Measurements from ENCODE around the gene RIGI. TPM values are rescaled to one million over a fixed set of nuclear protein-coding genes. Genes with fewer than 3 reads are reported as not detected.
A peak's percentile ranks its signal among the peaks of the same experiment; 100 is the strongest.

Gene RIGI
- total and polyA plus RNA-seq, 2 of the 4 experiments (the other 2 are of a cell fraction): 4.8 to 13.6 TPM

GRCh38 chr9:32526707-32527048 is 682 bp upstream of the RIGI start:
- no TSS peak for BruUV-seq (replicated peaks)
- Histone ChIP-seq H4K8ac (ENCODE audit: low read depth in 2 of 2, low read length in 2 of 2) (peak overlapping the region in 1 of 2 experiments; percentile 62; a peak in 2 of 4 replicates), H2BK15ac (ENCODE audit: low read depth, low read length) (no peak overlapping the region), H3K4me3 (ENCODE audit: insufficient read depth, low read depth, low read length) (peak overlapping the region; percentile 86), H2BK20ac (ENCODE audit: low read depth, low read length) (no peak overlapping the region; the same call in 1 of the 2 replicates), H3K4ac (ENCODE audit: low read depth, low read length) (no peak overlapping the region), H3K14ac (replicated peaks; ENCODE audit: low read depth, low read length) (no peak overlapping the region), H2BK5ac (ENCODE audit: low read depth, low read length, poor library complexity, severe bottlenecking) (peak overlapping the region; percentile 90), H4K91ac (ENCODE audit: insufficient read depth, low read depth, low read length) (no peak overlapping the region; the same call in 1 of the 2 replicates), H4K5ac (ENCODE audit: low read depth, low read length) (peak overlapping the region; percentile 66; the same call in 1 of the 2 replicates), H3K4me2 (ENCODE audit: low read depth, low read length) (peak overlapping the region; percentile 81), H2BK120ac (ENCODE audit: low read depth, low read length) (peak overlapping the region; percentile 86; the same call in 1 of the 2 replicates), H2AK9ac (replicated peaks; ENCODE audit: low read depth, low read length, poor library complexity) (no peak overlapping the region), H3K79me1 (ENCODE audit: low read depth in 1 of 2, low read length in 2 of 2) (peaks cover 27% of the 10 kb centered on the region in 2 experiments; a peak in 3 of 4 replicates), H3K9me3 (ENCODE audit: control insufficient read depth, insufficient read depth, low read length) (no peaks in the 10 kb centered on the region), H3K9ac (ENCODE audit: low read depth, low read length) (peak overlapping the region; percentile 78), H3K4me1 (ENCODE audit: control insufficient read depth, insufficient read depth, low read length) (peaks cover 3% of the 10 kb centered on the region), H3K56ac (ENCODE audit: extremely low read depth, insufficient read depth, low read length) (peak overlapping the region; percentile 78; the same call in 1 of the 2 replicates), H3K18ac (ENCODE audit: low read depth, low read length) (peak overlapping the region; percentile 81), H3K23ac (ENCODE audit: low read depth, low read length) (no peak overlapping the region), H2AFZ (replicated peaks; ENCODE audit: low read length, poor library complexity) (no peak overlapping the region), H4K20me1 (ENCODE audit: insufficient read depth, low read length) (no peaks in the 10 kb centered on the region), H3K27me3 (ENCODE audit: control insufficient read depth, insufficient read depth, low read length) (no peaks in the 10 kb centered on the region), H2AK5ac (ENCODE audit: low read depth, low read length) (no peak overlapping the region), H3K27ac (ENCODE audit: insufficient read depth, low read length) (peak overlapping the region; percentile 81; the same call in 1 of the 2 replicates), H3K36me3 (ENCODE audit: control insufficient read depth, insufficient read depth, low read length) (no peaks in the 10 kb centered on the region), H3K9me1 (ENCODE audit: insufficient read depth, low read length) (no peaks in the 10 kb centered on the region)
- TF ChIP-seq RCOR1 (IDR thresholded peaks at IDR 0.05; ENCODE audit: insufficient replicate concordance, low read length): no peak
- TF ChIP-seq BHLHE40 (IDR thresholded peaks at IDR 0.05; ENCODE audit: low read depth, low read length): no peak
- no peak for TF ChIP-seq POLR2A (IDR thresholded peaks at IDR 0.05; ENCODE audit: low read depth, low read length)
- TF ChIP-seq RFX5 (IDR thresholded peaks at IDR 0.05; ENCODE audit: low read depth, low read length): no peak
- TF ChIP-seq CEBPB (IDR thresholded peaks at IDR 0.05; ENCODE audit: low read depth, low read length): no peak
- TF ChIP-seq NFE2L2 (IDR thresholded peaks at IDR 0.05; ENCODE audit: low read depth, low read length): no peak
- no peak for TF ChIP-seq MAFK (IDR thresholded peaks at IDR 0.05; ENCODE audit: low read depth, low read length)
- TF ChIP-seq, protein P1, sequence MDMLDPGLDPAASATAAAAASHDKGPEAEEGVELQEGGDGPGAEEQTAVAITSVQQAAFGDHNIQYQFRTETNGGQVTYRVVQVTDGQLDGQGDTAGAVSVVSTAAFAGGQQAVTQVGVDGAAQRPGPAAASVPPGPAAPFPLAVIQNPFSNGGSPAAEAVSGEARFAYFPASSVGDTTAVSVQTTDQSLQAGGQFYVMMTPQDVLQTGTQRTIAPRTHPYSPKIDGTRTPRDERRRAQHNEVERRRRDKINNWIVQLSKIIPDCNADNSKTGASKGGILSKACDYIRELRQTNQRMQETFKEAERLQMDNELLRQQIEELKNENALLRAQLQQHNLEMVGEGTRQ (IDR thresholded peaks at IDR 0.05; ENCODE audit: low read depth, low read length): no peak
- no peak for TF ChIP-seq RAD21 (IDR thresholded peaks at IDR 0.05; ENCODE audit: low read length)
- ATAC-seq (ENCODE audit: low read depth): no peak
- dilution Hi-C loops (cut with HindIII; ENCODE audit: low sequenced_read_pairs, unreplicated experiment) (no loop called here), in situ Hi-C loops (cut with MboI; ENCODE audit: low sequenced_read_pairs) (no loop called here), intact Hi-C loops (cut with micrococcal nuclease) (loop anchor here (1.0 kb wide), 4 partner anchors 24 to 147 kb away; partner anchors contain the start of gene ACO1)
- CTCF ChIA-PET: interaction anchor here (0.6 to 1.5 kb wide), 11 partner anchors 9 to 528 kb away, joined by 3 to 16 read pairs (median 4); no protein-coding TSS in a partner anchor
- WGBS, 2 experiments (ENCODE audit: extremely low coverage in 2 of 2, insufficient read length in 1 of 2): no CpG with 5 or more reads among the region's 2 CpGs
- DNase-seq: no peak
- POLR2A ChIA-PET (ENCODE audit: unreplicated experiment): interaction anchor here (0.6 kb wide), 3 partner anchors 20 to 53 kb away, joined by 4 to 5 read pairs (median 4); no protein-coding TSS in a partner anchor
